Liver (tissue), 9 donors: ENCODE results near the gene TSPOAP1. TPM values are rescaled to one million over a fixed set of nuclear protein-coding genes. Genes with fewer than 3 reads are reported as not detected.
A peak's percentile ranks its signal among the peaks of the same experiment; 100 is the strongest.

Experiments
- DNase-seq: peaks from one replicate; pipeline ENCODE4 v3.0.0-alpha.2; 2017; ENCODE audit warnings: low spot score
- H3K27ac ChIP-seq, 2 donors: one replicate each; pipeline ENCODE4 v1.7.0; 2013; ENCODE audit warnings: inconsistent platforms in 2 of 2, low read length in 2 of 2, control low read depth in 1 of 2, low read depth in 1 of 2, mild to moderate bottlenecking in 1 of 2
- H3K27me3 ChIP-seq, 4 donors: one replicate each; pipeline versions ENCODE4 v1.6.1 to v1.7.0; 2013; ENCODE audit warnings: low read length in 3 of 4, inconsistent platforms in 1 of 4, mild to moderate bottlenecking in 1 of 4, moderate library complexity in 1 of 4; ENCODE audit not compliant: control insufficient read depth in 4 of 4, insufficient read depth in 4 of 4
- H3K36me3 ChIP-seq, 4 donors: one replicate each; pipeline versions ENCODE4 v1.6.1 to v1.7.0; 2013; ENCODE audit warnings: low read length in 3 of 4, mild to moderate bottlenecking in 3 of 4, low read depth in 1 of 4, moderate library complexity in 1 of 4; ENCODE audit not compliant: control insufficient read depth in 4 of 4, insufficient read depth in 3 of 4
- H3K4me1 ChIP-seq, 4 donors: one replicate each; pipeline versions ENCODE4 v1.6.1 to v1.7.0; 2013; ENCODE audit warnings: low read length in 3 of 4, mild to moderate bottlenecking in 3 of 4, moderate library complexity in 1 of 4; ENCODE audit not compliant: control insufficient read depth in 4 of 4, insufficient read depth in 4 of 4
- H3K4me3 ChIP-seq, 3 donors: one replicate each; pipeline versions ENCODE4 v1.6.1 to v1.7.0; 2013; ENCODE audit warnings: low read length in 3 of 3, control low read depth in 1 of 3, low read depth in 1 of 3, mild to moderate bottlenecking in 1 of 3
- H3K9ac ChIP-seq, 2 donors: one replicate each; pipeline ENCODE4 v1.7.0; 2013; ENCODE audit warnings: low read length in 2 of 2, mild to moderate bottlenecking in 2 of 2, moderate library complexity in 2 of 2, control low read depth in 1 of 2, low read depth in 1 of 2
- H3K9me3 ChIP-seq, 4 donors: one replicate each; pipeline versions ENCODE4 v1.6.1 to v1.7.0; 2013; ENCODE audit warnings: low read length in 3 of 4; ENCODE audit not compliant: control insufficient read depth in 4 of 4
- FOXA1 ChIP-seq: IDR thresholded peaks from 2 replicates; pipeline ENCODE4 v1.6.1; 2016; ENCODE audit warnings: antibody characterized with exemption
- FOXA2 ChIP-seq: IDR thresholded peaks from 2 replicates; pipeline ENCODE4 v1.6.1; 2016; ENCODE audit warnings: antibody characterized with exemption
- GABPA ChIP-seq, 2 donors: IDR thresholded peaks in 1 of 2; conservative IDR thresholded peaks in 1 of 2; 2 replicates each; pipeline ENCODE4 v1.6.1; 2016; ENCODE audit warnings: antibody characterized with exemption in 2 of 2, mild to moderate bottlenecking in 1 of 2, moderate library complexity in 1 of 2
- HNF4A ChIP-seq, 2 donors: conservative IDR thresholded peaks; 2 replicates each; pipeline ENCODE4 v1.6.1; 2016; ENCODE audit warnings: antibody characterized with exemption in 2 of 2, mild to moderate bottlenecking in 2 of 2
- HNF4G ChIP-seq: IDR thresholded peaks from 2 replicates; pipeline ENCODE4 v1.6.1; 2016; ENCODE audit warnings: antibody characterized with exemption
- MAX ChIP-seq: IDR thresholded peaks from 2 replicates; pipeline ENCODE4 v1.6.1; 2016; ENCODE audit warnings: antibody characterized with exemption
- RAD21 ChIP-seq, 2 donors: IDR thresholded peaks; 2 replicates each; pipeline ENCODE4 v1.6.1; 2016; ENCODE audit warnings: antibody characterized with exemption in 2 of 2, mild to moderate bottlenecking in 2 of 2
- SP1 ChIP-seq: IDR thresholded peaks from 2 replicates; pipeline ENCODE4 v1.6.1; 2018; ENCODE audit warnings: antibody characterized with exemption, mild to moderate bottlenecking
- WGBS: extraction: QIAGEN DNeasy Blood & Tissue Kit; methylation state at CpG from one replicate; pipeline ENCODE4 v1.1.7; 2013; 5-methylcytosine and 5-hydroxymethylcytosine counted together
- polyA plus RNA-seq, 2 donors: library from polyadenylated mRNA; stranded (reverse) in 1 of 2; unstranded in 1 of 2; fragments of 200-250 nt in 1 of 2; fragments of >200 nt in 1 of 2; fragmentation: Nextera tagmentation in 1 of 2; extraction: Ambion mirVana in 1 of 2; gene quantifications; one replicate each; pipeline versions ENCODE4 v1.2.1 to v1.2.3, GENCODE V29; 2013 to 2015
- total RNA-seq, 2 donors: library from RNA; depleted of rRNA; stranded (reverse); fragments of >200 nt; gene quantifications; one replicate each; pipeline ENCODE4 v1.2.3, GENCODE V29; 2014
- TF ChIP-seq, protein P1 (sequence below): IDR thresholded peaks from 2 replicates; pipeline ENCODE4 v1.6.1; 2016; ENCODE audit warnings: antibody characterized with exemption, mild to moderate bottlenecking
- TF ChIP-seq, protein P2 (sequence below): IDR thresholded peaks from 2 replicates; pipeline ENCODE4 v1.6.1; 2016; ENCODE audit warnings: antibody characterized with exemption
- TF ChIP-seq, protein P3 (sequence below): IDR thresholded peaks from 2 replicates; pipeline ENCODE4 v1.6.1; 2016; ENCODE audit warnings: antibody characterized with exemption
- donor health status: healthy.
- donor health status: healthy.
- donor health status: healthy.
- donor health status: healthy.
- donor health status: healthy.

TSPOAP1 gene
- total and polyA plus RNA-seq, 4 donors: 1.5 to 4.6 (median 2.6) TPM

DNA sequence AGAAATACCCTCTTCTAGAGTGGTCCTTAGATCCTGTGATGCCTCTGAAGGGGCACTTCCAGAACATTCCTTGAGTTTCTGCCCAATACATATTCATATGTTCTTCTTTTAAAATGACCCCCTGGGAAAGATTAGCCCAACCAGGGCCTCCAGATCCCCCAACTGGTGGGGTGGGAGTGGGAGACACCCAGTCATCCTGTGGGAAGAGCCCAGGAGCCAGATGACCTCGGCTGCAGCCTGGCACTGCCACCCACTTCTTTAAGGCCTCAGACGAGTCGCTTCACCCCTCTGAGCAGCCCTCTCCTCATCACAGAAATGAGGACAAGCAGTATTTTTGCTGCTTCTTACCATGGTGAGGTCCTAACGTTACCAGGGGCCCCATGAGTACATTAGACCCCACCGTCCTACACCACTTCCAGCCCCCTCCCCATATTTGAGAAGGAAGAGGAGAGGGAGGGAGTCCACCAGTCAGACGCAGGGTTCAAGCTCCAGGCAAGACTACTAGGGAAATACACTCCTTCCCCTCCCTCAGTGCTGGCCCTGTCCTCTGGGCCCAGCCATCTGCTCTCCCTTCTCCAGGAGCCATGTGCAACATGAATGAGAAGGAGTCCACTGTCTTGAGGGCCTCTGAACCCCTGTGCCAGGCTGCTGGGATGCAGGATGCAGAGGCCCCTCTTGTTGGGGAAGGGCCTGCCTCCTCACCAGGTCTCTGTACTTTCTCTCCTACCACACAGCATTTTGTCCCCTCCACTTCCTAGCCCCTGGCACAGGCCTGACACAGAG, 59.6 kb downstream of the TSPOAP1 start:
- DNase-seq: peak; percentile 22
- no peak for TF ChIP-seq HNF4A (conservative IDR thresholded peaks at IDR 0.05)
- TF ChIP-seq, protein P1, sequence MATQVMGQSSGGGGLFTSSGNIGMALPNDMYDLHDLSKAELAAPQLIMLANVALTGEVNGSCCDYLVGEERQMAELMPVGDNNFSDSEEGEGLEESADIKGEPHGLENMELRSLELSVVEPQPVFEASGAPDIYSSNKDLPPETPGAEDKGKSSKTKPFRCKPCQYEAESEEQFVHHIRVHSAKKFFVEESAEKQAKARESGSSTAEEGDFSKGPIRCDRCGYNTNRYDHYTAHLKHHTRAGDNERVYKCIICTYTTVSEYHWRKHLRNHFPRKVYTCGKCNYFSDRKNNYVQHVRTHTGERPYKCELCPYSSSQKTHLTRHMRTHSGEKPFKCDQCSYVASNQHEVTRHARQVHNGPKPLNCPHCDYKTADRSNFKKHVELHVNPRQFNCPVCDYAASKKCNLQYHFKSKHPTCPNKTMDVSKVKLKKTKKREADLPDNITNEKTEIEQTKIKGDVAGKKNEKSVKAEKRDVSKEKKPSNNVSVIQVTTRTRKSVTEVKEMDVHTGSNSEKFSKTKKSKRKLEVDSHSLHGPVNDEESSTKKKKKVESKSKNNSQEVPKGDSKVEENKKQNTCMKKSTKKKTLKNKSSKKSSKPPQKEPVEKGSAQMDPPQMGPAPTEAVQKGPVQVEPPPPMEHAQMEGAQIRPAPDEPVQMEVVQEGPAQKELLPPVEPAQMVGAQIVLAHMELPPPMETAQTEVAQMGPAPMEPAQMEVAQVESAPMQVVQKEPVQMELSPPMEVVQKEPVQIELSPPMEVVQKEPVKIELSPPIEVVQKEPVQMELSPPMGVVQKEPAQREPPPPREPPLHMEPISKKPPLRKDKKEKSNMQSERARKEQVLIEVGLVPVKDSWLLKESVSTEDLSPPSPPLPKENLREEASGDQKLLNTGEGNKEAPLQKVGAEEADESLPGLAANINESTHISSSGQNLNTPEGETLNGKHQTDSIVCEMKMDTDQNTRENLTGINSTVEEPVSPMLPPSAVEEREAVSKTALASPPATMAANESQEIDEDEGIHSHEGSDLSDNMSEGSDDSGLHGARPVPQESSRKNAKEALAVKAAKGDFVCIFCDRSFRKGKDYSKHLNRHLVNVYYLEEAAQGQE: no peak
- TF ChIP-seq GABPA (IDR thresholded peaks at IDR 0.05 in 1 of 2, conservative IDR thresholded peaks at IDR 0.05 in 1 of 2): no peak
- TF ChIP-seq FOXA2: no peak
- no peak for TF ChIP-seq FOXA1
- TF ChIP-seq RAD21 (IDR thresholded peaks at IDR 0.05): no peak

GRCh38 chr17:58268326-58268725, 60.3 kb downstream of the TSPOAP1 start:
- no peak overlapping the region for H3K4me3 ChIP-seq
- H3K4me1 ChIP-seq: no peaks in the 10 kb centered on the region
- 87% methylated on average over 12 of the region's 12 CpGs for WGBS
- no peaks in the 10 kb centered on the region for H3K9me3 ChIP-seq
- H3K27me3 ChIP-seq: peaks cover 0 to 4% (median 2%) of the 10 kb centered on the region in 4 donors
- no peaks in the 10 kb centered on the region for H3K36me3 ChIP-seq
- TF ChIP-seq, protein P2, sequence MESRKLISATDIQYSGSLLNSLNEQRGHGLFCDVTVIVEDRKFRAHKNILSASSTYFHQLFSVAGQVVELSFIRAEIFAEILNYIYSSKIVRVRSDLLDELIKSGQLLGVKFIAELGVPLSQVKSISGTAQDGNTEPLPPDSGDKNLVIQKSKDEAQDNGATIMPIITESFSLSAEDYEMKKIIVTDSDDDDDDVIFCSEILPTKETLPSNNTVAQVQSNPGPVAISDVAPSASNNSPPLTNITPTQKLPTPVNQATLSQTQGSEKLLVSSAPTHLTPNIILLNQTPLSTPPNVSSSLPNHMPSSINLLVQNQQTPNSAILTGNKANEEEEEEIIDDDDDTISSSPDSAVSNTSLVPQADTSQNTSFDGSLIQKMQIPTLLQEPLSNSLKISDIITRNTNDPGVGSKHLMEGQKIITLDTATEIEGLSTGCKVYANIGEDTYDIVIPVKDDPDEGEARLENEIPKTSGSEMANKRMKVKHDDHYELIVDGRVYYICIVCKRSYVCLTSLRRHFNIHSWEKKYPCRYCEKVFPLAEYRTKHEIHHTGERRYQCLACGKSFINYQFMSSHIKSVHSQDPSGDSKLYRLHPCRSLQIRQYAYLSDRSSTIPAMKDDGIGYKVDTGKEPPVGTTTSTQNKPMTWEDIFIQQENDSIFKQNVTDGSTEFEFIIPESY: no peak
- TF ChIP-seq MAX (no peak), HNF4G (no peak), FOXA2 (no peak), SP1 (no peak), HNF4A (conservative IDR thresholded peaks at IDR 0.05) (no peak)
- TF ChIP-seq, protein P1: no peak
- TF ChIP-seq, protein P3, sequence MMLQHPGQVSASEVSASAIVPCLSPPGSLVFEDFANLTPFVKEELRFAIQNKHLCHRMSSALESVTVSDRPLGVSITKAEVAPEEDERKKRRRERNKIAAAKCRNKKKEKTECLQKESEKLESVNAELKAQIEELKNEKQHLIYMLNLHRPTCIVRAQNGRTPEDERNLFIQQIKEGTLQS: no peak
- no peak overlapping the region for H3K9ac ChIP-seq
- no peak overlapping the region for H3K27ac ChIP-seq
- DNase-seq: no peak

More for the DNA sequence above, 59.6 kb downstream of the TSPOAP1 start:
- H3K9me3 ChIP-seq: no peaks in the 10 kb centered on the region
- no peak overlapping the region for H3K9ac ChIP-seq
- peaks cover 0 to 2% (median 0%) of the 10 kb centered on the region in 4 donors for H3K27me3 ChIP-seq
- no peaks in the 10 kb centered on the region for H3K4me1 ChIP-seq
- 71% methylated on average over 6 of the region's 6 CpGs for WGBS
- no peak overlapping the region for H3K27ac ChIP-seq
- H3K36me3 ChIP-seq: no peaks in the 10 kb centered on the region
- H3K4me3 ChIP-seq: no peak overlapping the region
